ENCODE data around the gene UBASH3B. TPM values are rescaled to one million over a fixed set of nuclear protein-coding genes. Genes with fewer than 3 reads are reported as not detected.
A peak's percentile ranks its signal among the peaks of the same experiment; 100 is the strongest.

The UBASH3B gene
- total RNA-seq, 1 donor from 2014 or later: 6.6 TPM

GRCh38 chr11:122804161-122804560, 148.6 kb downstream of the UBASH3B start:
- H3K9me3 Mint-ChIP-seq: no peaks in the 10 kb centered on the region
- H3K4me1 Mint-ChIP-seq: peaks cover 37% of the 10 kb centered on the region
- no peaks in the 10 kb centered on the region for H3K27me3 Mint-ChIP-seq (ENCODE audit: low read depth)
- no peak overlapping the region for H3K27ac Mint-ChIP-seq
- no peak overlapping the region for H3K4me3 Mint-ChIP-seq
- DNase-seq (ENCODE audit: low spot score in 2 of 2, unreplicated experiment in 2 of 2): no peak
- H3K36me3 Mint-ChIP-seq: peaks cover 3% of the 10 kb centered on the region
- TF ChIP-seq CTCF (IDR thresholded peaks at IDR 0.05; ENCODE audit: unreplicated experiment): no peak

- H3K27me3 Mint-ChIP-seq (ENCODE audit: low read depth): no peaks in the 10 kb centered on the region
- no peak for TF ChIP-seq CTCF (IDR thresholded peaks at IDR 0.05; ENCODE audit: unreplicated experiment)
- no peak overlapping the region for H3K4me3 Mint-ChIP-seq
- H3K9me3 Mint-ChIP-seq: no peaks in the 10 kb centered on the region
- peaks cover 3% of the 10 kb centered on the region for H3K36me3 Mint-ChIP-seq
- no peak overlapping the region for H3K27ac Mint-ChIP-seq
- no peak for DNase-seq (ENCODE audit: low spot score in 2 of 2, unreplicated experiment in 2 of 2)
- H3K4me1 Mint-ChIP-seq: peaks cover 37% of the 10 kb centered on the region
These were observed 149.3 kb downstream of the UBASH3B start for GRCh38 chr11:122804796-122805195.

- Mint-ChIP-seq H3K4me3 (no peak overlapping the region), H3K9me3 (no peaks in the 10 kb centered on the region), H3K27me3 (ENCODE audit: low read depth) (no peaks in the 10 kb centered on the region), H3K4me1 (peaks cover 40% of the 10 kb centered on the region), H3K36me3 (peaks cover 3% of the 10 kb centered on the region), H3K27ac (peak overlapping the region; percentile 76)
- TF ChIP-seq CTCF (IDR thresholded peaks at IDR 0.05; ENCODE audit: unreplicated experiment): no peak
- no peak for DNase-seq (ENCODE audit: low spot score in 2 of 2, unreplicated experiment in 2 of 2)
These were observed 152.4 kb downstream of the UBASH3B start for GRCh38 chr11:122807731-122808477.

- no peak overlapping the region for H3K4me3 Mint-ChIP-seq
- TF ChIP-seq CTCF (IDR thresholded peaks at IDR 0.05; ENCODE audit: unreplicated experiment): no peak
- no peak for DNase-seq (ENCODE audit: low spot score in 2 of 2, unreplicated experiment in 2 of 2)
- no peaks in the 10 kb centered on the region for H3K9me3 Mint-ChIP-seq
- H3K27me3 Mint-ChIP-seq (ENCODE audit: low read depth): no peaks in the 10 kb centered on the region
- H3K27ac Mint-ChIP-seq: peak overlapping the region; percentile 76
- H3K4me1 Mint-ChIP-seq: peaks cover 35% of the 10 kb centered on the region
- peaks cover 3% of the 10 kb centered on the region for H3K36me3 Mint-ChIP-seq
These were observed 153.0 kb downstream of the UBASH3B start for GRCh38 chr11:122808478-122808869.

GRCh38 chr11:122809866-122810265, 154.3 kb downstream of the UBASH3B start:
- no peak overlapping the region for H3K27ac Mint-ChIP-seq
- H3K27me3 Mint-ChIP-seq (ENCODE audit: low read depth): no peaks in the 10 kb centered on the region
- no peaks in the 10 kb centered on the region for H3K9me3 Mint-ChIP-seq
- peaks cover 23% of the 10 kb centered on the region for H3K4me1 Mint-ChIP-seq
- H3K4me3 Mint-ChIP-seq: no peak overlapping the region
- peaks cover under 1% of the 10 kb centered on the region for H3K36me3 Mint-ChIP-seq
- no peak for DNase-seq (ENCODE audit: low spot score in 2 of 2, unreplicated experiment in 2 of 2)
- no peak for TF ChIP-seq CTCF (IDR thresholded peaks at IDR 0.05; ENCODE audit: unreplicated experiment)
